CD4-positive, alpha-beta T cell (primary cell): ENCODE measurements around the gene TNS3. TPM values are rescaled to one million over a fixed set of nuclear protein-coding genes. Genes with fewer than 3 reads are reported as not detected.

Experiments
- ATAC-seq: fragments of 200-7000 bp; cut with Tn5 transposase; one replicate; pipeline ENCODE4 v1.10.0; 2022; ENCODE audit warnings: mild to moderate bottlenecking; ENCODE audit not compliant: poor library complexity
- CTCF ChIA-PET: fragments of 350-600 bp; sonication (Branson Sonifier 250); formaldehyde crosslinking; loops from one replicate; lab custom pipeline; 2021; ENCODE audit warnings: antibody characterized with exemption, inconsistent platforms; lab: Charles Lee
- POLR2A ChIA-PET: fragments of 350-600 bp; sonication (Branson Sonifier 250); formaldehyde crosslinking; loops from one replicate; lab custom pipeline; 2021; ENCODE audit warnings: antibody characterized with exemption, inconsistent platforms; lab: Charles Lee
- DNase-seq, 14 experiments: peaks; one replicate each; pipeline ENCODE4 v3.0.0-alpha.2; 2013 to 2020; ENCODE audit warnings: mixed read lengths in 2 of 14
- H3K27ac ChIP-seq, 2 donors: one replicate each; pipeline versions ENCODE4 v1.5.1 to v1.7.0; 2013; ENCODE audit warnings: low read length in 2 of 2, low read depth in 1 of 2, mild to moderate bottlenecking in 1 of 2
- H3K27me3 ChIP-seq, 2 experiments: 1 replicate in 1 of 2; 2 replicates in 1 of 2; pipeline versions ENCODE4 v1.6.1 to v1.7.0; 2013; ENCODE audit warnings: low read length in 2 of 2, control low read depth in 1 of 2, mild to moderate bottlenecking in 1 of 2, moderate library complexity in 1 of 2; ENCODE audit not compliant: insufficient read depth in 2 of 2, control insufficient read depth in 1 of 2
- H3K36me3 ChIP-seq: one replicate; pipeline ENCODE4 v1.6.1; 2013; ENCODE audit warnings: low read length, control low read depth; ENCODE audit not compliant: insufficient read depth
- H3K4me1 ChIP-seq: one replicate; pipeline ENCODE4 v1.6.1; 2013; ENCODE audit warnings: low read length, control low read depth; ENCODE audit not compliant: insufficient read depth
- H3K4me3 ChIP-seq: one replicate; pipeline ENCODE4 v1.5.1; 2013; ENCODE audit warnings: mild to moderate bottlenecking, low read length, moderate library complexity
- H3K9me3 ChIP-seq, 2 experiments: 1 replicate in 1 of 2; 2 replicates in 1 of 2; pipeline versions ENCODE4 v1.6.1 to v1.7.0; 2013; ENCODE audit warnings: low read length in 2 of 2, mild to moderate bottlenecking in 2 of 2, control low read depth in 1 of 2, moderate library complexity in 1 of 2; ENCODE audit not compliant: control insufficient read depth in 1 of 2, insufficient read depth in 1 of 2
- H3K27ac Mint-ChIP-seq: one replicate; pipeline ENCODE4 v1.8.0; 2020; ENCODE audit warnings: mixed read lengths
- H3K27me3 Mint-ChIP-seq: one replicate; pipeline ENCODE4 v1.8.0; 2021; ENCODE audit warnings: mixed read lengths
- H3K36me3 Mint-ChIP-seq: one replicate; pipeline ENCODE4 v1.8.0; 2021; ENCODE audit warnings: low read depth, mixed read lengths
- H3K4me1 Mint-ChIP-seq: one replicate; pipeline ENCODE4 v1.8.0; 2021; ENCODE audit warnings: low read depth, mixed read lengths
- H3K4me3 Mint-ChIP-seq: one replicate; pipeline ENCODE4 v1.8.0; 2020; ENCODE audit warnings: mild to moderate bottlenecking, mixed read lengths
- H3K9me3 Mint-ChIP-seq: one replicate; pipeline ENCODE4 v1.8.0; 2020; ENCODE audit warnings: mixed read lengths
- CTCF ChIP-seq: fragments of 200-600 bp; IDR thresholded peaks from one replicate; pipeline ENCODE4 v1.8.0; 2022; ENCODE audit warnings: antibody characterized with exemption, mild to moderate bottlenecking
- intact Hi-C, 2 experiments: fragments of 100-400 bp; cut with DNase I in 1 of 2; cut with micrococcal nuclease in 1 of 2; formaldehyde crosslinking; loops; one replicate each; pipeline versions ENCODE4 v1.15.1 to v1.9.0; 2023 to 2025; cut with DNase I, micrococcal nuclease
- total RNA-seq, 174 experiments: library from RNA in 2 of 174; stranded (reverse) in 2 of 174; gene quantifications; one replicate each; pipeline ENCODE4 v1.2.3 and lab custom pipeline; 2021 to 2026

Gene TNS3
- total RNA-seq, 2 experiments from 2014 or later = 0.16 to 0.47 TPM

- H3K4me1 ChIP-seq = no peaks in the 10 kb centered on the region
- Mint-ChIP-seq H3K4me3 (no peak overlapping the region), H3K27ac (no peak overlapping the region), H3K4me1 (no peaks in the 10 kb centered on the region), H3K36me3 (no peaks in the 10 kb centered on the region), H3K9me3 (no peaks in the 10 kb centered on the region), H3K27me3 (no peaks in the 10 kb centered on the region)
- POLR2A ChIA-PET = no interaction called here
- CTCF ChIA-PET = no interaction called here
- ATAC-seq (no peak), DNase-seq (no peak)
- no peak overlapping the region for H3K27ac ChIP-seq
- no peak overlapping the region for H3K4me3 ChIP-seq
- no peak for TF ChIP-seq CTCF
- no peaks in the 10 kb centered on the region for H3K27me3 ChIP-seq
- H3K36me3 ChIP-seq = no peaks in the 10 kb centered on the region
- intact Hi-C loops = no loop called here
- peaks cover 0 to 8% of the 10 kb centered on the region in 2 experiments for H3K9me3 ChIP-seq
These were observed 37.9 kb upstream of the TNS3 start for GRCh38 chr7:47619806-47620205.

- DNase-seq = no peak
- no peaks in the 10 kb centered on the region for H3K4me1 ChIP-seq
- Mint-ChIP-seq H3K27me3 (no peaks in the 10 kb centered on the region), H3K9me3 (no peaks in the 10 kb centered on the region), H3K4me3 (no peak overlapping the region), H3K27ac (no peak overlapping the region), H3K4me1 (no peaks in the 10 kb centered on the region), H3K36me3 (no peaks in the 10 kb centered on the region)
- H3K36me3 ChIP-seq = no peaks in the 10 kb centered on the region
- no peaks in the 10 kb centered on the region for H3K27me3 ChIP-seq
- intact Hi-C loops = no loop called here
- peaks cover 0 to 13% of the 10 kb centered on the region in 2 experiments for H3K9me3 ChIP-seq
- no peak for TF ChIP-seq CTCF
- POLR2A ChIA-PET = no interaction called here
- no peak for ATAC-seq
- H3K4me3 ChIP-seq = no peak overlapping the region
- H3K27ac ChIP-seq = no peak overlapping the region
- CTCF ChIA-PET = no interaction called here
These were observed 35.2 kb upstream of the TNS3 start for GRCh38 chr7:47617131-47617530.

GRCh38 chr7:47614450-47614849 is 32.5 kb upstream of the TNS3 start:
- TF ChIP-seq CTCF = no peak

More at GRCh38 chr7:47614450-47614849, 32.5 kb upstream of the TNS3 start:
- Mint-ChIP-seq H3K9me3 (no peaks in the 10 kb centered on the region), H3K4me1 (no peaks in the 10 kb centered on the region), H3K27ac (no peak overlapping the region), H3K4me3 (no peak overlapping the region), H3K36me3 (no peaks in the 10 kb centered on the region), H3K27me3 (no peaks in the 10 kb centered on the region)
- DNase-seq = no peak
- Histone ChIP-seq H3K27ac (no peak overlapping the region), H3K36me3 (no peaks in the 10 kb centered on the region), H3K4me1 (no peaks in the 10 kb centered on the region), H3K9me3 (peaks cover 0 to 9% of the 10 kb centered on the region in 2 experiments), H3K4me3 (no peak overlapping the region), H3K27me3 (no peaks in the 10 kb centered on the region)
- no peak for ATAC-seq
- POLR2A ChIA-PET = no interaction called here
- CTCF ChIA-PET = no interaction called here
- intact Hi-C loops = no loop called here
